Osteoblast (primary cell): ENCODE measurements around the gene ZNF836. TPM values are rescaled to one million over a fixed set of nuclear protein-coding genes. Genes with fewer than 3 reads are reported as not detected.

Source experiments
- DNase-seq: peaks from one replicate; pipeline ENCODE4 v3.0.0; 2011; ENCODE audit warnings: low spot score, mixed read lengths; ENCODE audit not compliant: insufficient read length; ENCODE audit errors: missing footprints
- H2AFZ ChIP-seq: 2 replicates; pipeline ENCODE4 v1.6.0; 2011; ENCODE audit warnings: mild to moderate bottlenecking, low read length
- H3K27ac ChIP-seq: 2 replicates; pipeline ENCODE4 v1.5.1; 2011; ENCODE audit warnings: mild to moderate bottlenecking, low read depth, low read length, moderate library complexity
- H3K27me3 ChIP-seq: 2 replicates; pipeline ENCODE4 v1.6.0; 2012; ENCODE audit warnings: mild to moderate bottlenecking, control low read depth, inconsistent platforms, low read length, moderate library complexity; ENCODE audit not compliant: insufficient read depth
- H3K36me3 ChIP-seq: 2 replicates; pipeline ENCODE4 v1.5.1; 2011; ENCODE audit warnings: mild to moderate bottlenecking, low read length, control low read depth, moderate library complexity; ENCODE audit not compliant: insufficient read depth
- H3K4me1 ChIP-seq: 2 replicates; pipeline ENCODE4 v1.5.1; 2011; ENCODE audit warnings: mild to moderate bottlenecking, low read length, control low read depth, moderate library complexity; ENCODE audit not compliant: insufficient read depth
- H3K4me2 ChIP-seq: 2 replicates; pipeline ENCODE4 v1.6.0; 2011; ENCODE audit warnings: mild to moderate bottlenecking, low read length; ENCODE audit not compliant: insufficient read depth
- H3K4me3 ChIP-seq: fragments of 200-600 bp; sonication (generic); 3 replicates; pipeline ENCODE4 v1.5.1; 2012; ENCODE audit warnings: mild to moderate bottlenecking, low read length, inconsistent platforms; ENCODE audit not compliant: insufficient read depth
- H3K79me2 ChIP-seq: 2 replicates; pipeline ENCODE4 v1.6.0; 2012; ENCODE audit warnings: mild to moderate bottlenecking, low read length, control low read depth, inconsistent platforms; ENCODE audit not compliant: insufficient read depth
- H3K9me3 ChIP-seq: 2 replicates; pipeline ENCODE4 v1.5.1; 2011; ENCODE audit warnings: low read depth, low read length, control low read depth
- H4K20me1 ChIP-seq: 2 replicates; pipeline ENCODE4 v1.6.0; 2012; ENCODE audit warnings: mild to moderate bottlenecking, low read length, control low read depth; ENCODE audit not compliant: insufficient read depth
- total RNA-seq: library from RNA; depleted of rRNA; stranded (reverse); fragments of >200 nt; gene quantifications from 2 replicates; pipeline ENCODE4 v1.2.3, GENCODE V29; 2012
- TF ChIP-seq, protein P1 (sequence below): IDR thresholded peaks from 2 replicates; pipeline ENCODE4 v1.5.1; 2011; ENCODE audit warnings: mild to moderate bottlenecking, low read depth, low read length, moderate library complexity; ENCODE audit errors: extremely low read depth

ZNF836 gene
- total RNA-seq, 1 donor = 11.9 TPM

DNA sequence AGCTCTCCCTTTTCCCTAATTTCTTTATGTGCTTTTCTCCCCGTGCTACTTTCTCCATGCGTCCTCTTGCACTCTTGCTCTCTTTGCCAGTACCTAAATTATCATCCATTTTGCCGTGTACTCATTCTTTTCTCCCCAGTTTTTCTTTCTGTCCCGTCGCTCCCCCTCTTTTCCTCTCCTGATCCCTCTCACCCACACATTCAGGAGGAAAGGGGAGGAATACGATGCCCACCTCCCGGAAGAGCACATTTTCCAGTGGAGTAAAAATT is 32.5 kb downstream of the ZNF836 start:
- peaks cover 48% of the 10 kb centered on the region for H3K79me2 ChIP-seq
- peaks cover 6% of the 10 kb centered on the region for H3K4me1 ChIP-seq
- H3K27me3 ChIP-seq = no peaks in the 10 kb centered on the region
- peak overlapping the region; percentile 91 for H3K4me2 ChIP-seq
- H3K27ac ChIP-seq = peak overlapping the region; percentile 84
- peaks cover 4% of the 10 kb centered on the region for H4K20me1 ChIP-seq
- TF ChIP-seq, protein P1, sequence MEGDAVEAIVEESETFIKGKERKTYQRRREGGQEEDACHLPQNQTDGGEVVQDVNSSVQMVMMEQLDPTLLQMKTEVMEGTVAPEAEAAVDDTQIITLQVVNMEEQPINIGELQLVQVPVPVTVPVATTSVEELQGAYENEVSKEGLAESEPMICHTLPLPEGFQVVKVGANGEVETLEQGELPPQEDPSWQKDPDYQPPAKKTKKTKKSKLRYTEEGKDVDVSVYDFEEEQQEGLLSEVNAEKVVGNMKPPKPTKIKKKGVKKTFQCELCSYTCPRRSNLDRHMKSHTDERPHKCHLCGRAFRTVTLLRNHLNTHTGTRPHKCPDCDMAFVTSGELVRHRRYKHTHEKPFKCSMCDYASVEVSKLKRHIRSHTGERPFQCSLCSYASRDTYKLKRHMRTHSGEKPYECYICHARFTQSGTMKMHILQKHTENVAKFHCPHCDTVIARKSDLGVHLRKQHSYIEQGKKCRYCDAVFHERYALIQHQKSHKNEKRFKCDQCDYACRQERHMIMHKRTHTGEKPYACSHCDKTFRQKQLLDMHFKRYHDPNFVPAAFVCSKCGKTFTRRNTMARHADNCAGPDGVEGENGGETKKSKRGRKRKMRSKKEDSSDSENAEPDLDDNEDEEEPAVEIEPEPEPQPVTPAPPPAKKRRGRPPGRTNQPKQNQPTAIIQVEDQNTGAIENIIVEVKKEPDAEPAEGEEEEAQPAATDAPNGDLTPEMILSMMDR = no peak
- H3K9me3 ChIP-seq = peaks cover 7% of the 10 kb centered on the region
- peak overlapping the region; percentile 86 for H3K4me3 ChIP-seq
- peak overlapping the region; percentile 99 for H2AFZ ChIP-seq
- H3K36me3 ChIP-seq = peaks cover 3% of the 10 kb centered on the region
- no peak for DNase-seq

DNA sequence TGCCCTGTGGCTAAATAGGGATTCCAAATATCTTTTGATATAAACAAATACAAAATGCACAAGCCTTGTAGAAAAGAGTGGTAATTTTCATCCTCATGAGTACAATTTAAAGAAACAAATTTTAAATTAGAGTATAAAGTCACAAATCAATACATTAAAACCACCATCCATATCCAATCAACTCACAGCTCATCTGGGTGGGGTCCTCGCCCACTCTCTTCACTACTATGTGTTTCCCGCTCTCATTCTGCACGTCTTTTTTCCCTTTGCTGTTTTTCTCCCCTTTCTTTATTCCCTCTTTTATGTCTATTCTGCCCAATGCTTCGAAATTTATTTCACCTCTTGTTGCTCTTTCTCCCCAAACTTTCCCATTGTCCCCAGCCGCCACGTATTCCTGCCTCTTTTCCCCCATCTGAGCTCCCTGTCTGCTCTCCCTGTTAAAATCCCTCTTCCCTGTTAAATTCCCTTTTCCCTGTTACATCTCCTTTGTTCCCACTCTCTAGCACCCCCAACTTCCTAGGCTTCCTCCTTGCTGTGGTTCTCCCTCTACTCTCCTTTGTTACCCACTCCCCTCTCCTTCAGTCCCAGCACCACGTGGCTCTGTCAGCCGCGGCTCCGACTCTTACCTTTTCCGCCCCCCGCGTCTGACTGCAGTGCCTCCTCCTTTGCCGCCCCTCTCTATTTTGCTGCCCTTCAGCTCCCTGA is 33.0 kb downstream of the ZNF836 start:
- H3K27ac ChIP-seq = peak overlapping the region; percentile 84
- H4K20me1 ChIP-seq = peaks cover 4% of the 10 kb centered on the region

DNA sequence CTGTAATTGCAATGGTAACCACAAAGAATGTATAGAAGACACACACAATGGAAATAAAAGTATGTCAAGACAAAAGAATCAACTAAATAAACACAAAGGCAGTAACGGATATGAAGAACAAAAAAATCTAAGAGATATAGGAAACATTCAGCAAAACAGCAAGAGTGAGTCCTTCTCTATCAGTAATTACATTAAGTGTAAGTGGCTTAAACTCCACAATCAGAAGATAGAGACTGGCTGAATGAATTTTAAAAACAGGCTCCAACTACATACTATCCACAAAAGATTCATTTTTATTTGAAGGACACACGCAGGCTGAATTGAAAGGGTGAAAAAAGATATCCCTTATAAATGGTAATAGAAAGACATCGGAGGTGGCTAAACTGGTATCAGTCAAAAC is 51.1 kb downstream of the ZNF836 start:
- H3K27me3 ChIP-seq = no peaks in the 10 kb centered on the region
- H3K4me2 ChIP-seq = no peak overlapping the region
- no peak overlapping the region for H3K4me3 ChIP-seq
- peaks cover 95% of the 10 kb centered on the region for H3K36me3 ChIP-seq
- peaks cover 38% of the 10 kb centered on the region for H3K9me3 ChIP-seq
- TF ChIP-seq, protein P1 = no peak
- no peak overlapping the region for H2AFZ ChIP-seq
- H3K27ac ChIP-seq = no peak overlapping the region
- DNase-seq = no peak
- no peaks in the 10 kb centered on the region for H4K20me1 ChIP-seq
- peaks cover 2% of the 10 kb centered on the region for H3K79me2 ChIP-seq
- no peaks in the 10 kb centered on the region for H3K4me1 ChIP-seq

More for the DNA sequence above, 33.0 kb downstream of the ZNF836 start:
- Histone ChIP-seq H2AFZ (peak overlapping the region; percentile 99), H3K9me3 (peaks cover 7% of the 10 kb centered on the region), H3K79me2 (peaks cover 53% of the 10 kb centered on the region), H3K4me3 (peak overlapping the region; percentile 86), H3K4me1 (peaks cover 6% of the 10 kb centered on the region), H3K27me3 (no peaks in the 10 kb centered on the region), H3K4me2 (peak overlapping the region; percentile 91), H3K36me3 (peaks cover 3% of the 10 kb centered on the region)
- no peak for DNase-seq
- TF ChIP-seq, protein P1 = no peak

DNA sequence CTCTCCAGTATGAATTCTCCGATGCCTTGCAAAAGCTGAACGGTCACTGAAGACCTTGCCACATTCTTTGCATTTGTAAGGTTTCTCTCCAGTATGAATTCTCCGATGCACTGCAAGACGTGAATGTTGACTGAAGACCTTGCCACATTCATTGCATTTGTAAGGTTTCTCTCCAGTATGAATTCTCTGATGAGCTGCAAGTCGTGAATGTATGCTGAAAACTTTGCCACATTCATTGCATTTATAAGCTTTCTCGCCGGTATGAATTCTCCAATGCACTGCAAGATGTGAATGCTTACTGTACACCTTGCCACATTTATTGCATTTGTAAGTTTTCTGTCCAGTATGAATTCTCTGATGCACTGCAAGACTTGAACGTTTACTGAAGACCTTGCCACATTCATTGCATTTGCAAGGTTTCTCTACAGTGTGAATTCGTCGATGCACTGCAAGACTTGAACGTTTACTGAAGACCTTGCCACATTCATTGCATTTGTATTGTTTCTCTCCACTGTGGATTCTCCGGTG is 55.8 kb downstream of the ZNF836 start:
- Histone ChIP-seq H3K4me2 (no peak overlapping the region), H3K4me3 (no peak overlapping the region), H3K79me2 (no peaks in the 10 kb centered on the region), H3K4me1 (no peaks in the 10 kb centered on the region), H3K27me3 (no peaks in the 10 kb centered on the region), H3K27ac (no peak overlapping the region), H4K20me1 (no peaks in the 10 kb centered on the region), H3K9me3 (peaks cover 67% of the 10 kb centered on the region), H3K36me3 (peaks cover 54% of the 10 kb centered on the region), H2AFZ (no peak overlapping the region)
- DNase-seq = no peak
- TF ChIP-seq, protein P1 = no peak
